NCI-H1417 (cell line): ENCODE measurements around the gene NF1.
"Not testable (repeated sequence)": the region's sequence is repeated elsewhere in the genome, so short reads cannot be mapped to it uniquely, and the experiment has no call there.

Experiments
- DNase-seq, 3 experiments: peaks; one replicate each; lab custom pipeline; 2025; lab: John Stamatoyannopoulos, UW

NF1 gene

DNA sequence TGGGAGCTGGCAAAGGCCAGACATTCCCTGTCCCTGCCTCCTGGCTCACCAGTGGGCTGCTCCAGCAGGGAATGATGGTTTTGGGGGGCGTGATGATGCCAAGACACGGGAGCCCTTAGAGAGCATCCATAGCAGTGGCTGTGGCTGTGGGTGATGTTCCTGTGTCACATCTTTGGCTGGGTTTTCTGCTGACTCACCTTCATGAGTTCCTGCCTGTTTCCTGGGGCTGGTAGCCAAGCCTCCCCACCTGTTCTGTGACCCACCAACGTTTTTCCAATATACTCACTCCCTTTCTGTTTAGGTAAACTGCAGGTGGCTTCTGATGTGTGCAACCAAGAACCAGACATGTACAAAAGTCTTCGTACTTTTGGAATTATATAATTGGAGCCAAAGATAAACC is 16.5 kb upstream of the NF1 start:
- DNase-seq = no peak

GRCh38 chr17:31079731-31080130 is 15.0 kb upstream of the NF1 start:
- DNase-seq = no peak

DNA sequence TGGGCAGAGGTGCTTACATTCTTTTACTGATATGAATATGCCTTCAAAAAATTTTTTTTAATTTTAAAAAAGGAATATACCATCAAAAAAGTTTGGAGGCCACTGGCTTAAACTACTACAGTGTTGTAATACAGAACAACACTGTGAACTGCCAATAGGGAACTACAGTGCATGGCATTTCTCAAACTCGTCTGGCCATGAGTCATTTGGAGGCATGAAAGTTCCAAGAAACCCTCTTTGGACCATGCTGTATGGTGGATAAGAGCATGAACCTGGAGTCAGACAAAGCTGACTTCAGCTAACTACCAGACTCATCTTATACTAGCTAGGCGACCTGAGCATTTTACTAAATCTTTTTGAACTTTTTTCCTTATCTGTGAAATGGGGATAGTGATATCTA is 9.2 kb upstream of the NF1 start:
- no peak for DNase-seq

- DNase-seq = no peak
These were observed 5.3 kb upstream of the NF1 start for GRCh38 chr17:31089471-31089870.

- DNase-seq = not testable (repeated sequence)
These were observed 4.1 kb upstream of the NF1 start for GRCh38 chr17:31090650-31091049.

DNA sequence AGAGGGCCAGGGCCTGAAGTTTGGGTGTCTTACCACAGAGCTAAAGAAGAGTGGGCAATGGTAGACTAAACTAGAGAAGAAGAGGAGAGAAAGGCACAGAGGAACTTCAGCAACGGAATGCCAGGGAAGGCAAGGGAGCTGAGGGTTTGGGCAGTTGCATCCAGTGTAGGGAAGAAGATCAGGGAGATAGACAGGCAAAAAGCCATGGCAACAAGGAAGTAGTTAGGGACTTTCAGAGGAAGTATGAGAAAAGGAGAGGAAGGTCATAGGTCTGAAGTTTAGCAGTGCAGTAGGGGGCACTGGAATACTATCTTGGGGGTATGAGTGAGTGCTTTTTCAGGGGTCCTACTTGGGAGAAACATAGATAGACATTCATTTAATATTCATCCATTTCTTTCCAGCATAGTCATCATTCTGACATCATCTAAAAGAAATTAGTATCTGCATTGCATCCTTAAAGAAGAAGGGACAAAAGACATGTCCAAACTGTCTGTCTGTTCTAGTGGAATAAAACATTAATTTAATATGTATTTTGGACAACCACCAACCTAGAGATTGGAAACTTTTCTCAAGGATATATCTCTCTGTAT is 2.2 kb upstream of the NF1 start:
- DNase-seq = no peak

DNA sequence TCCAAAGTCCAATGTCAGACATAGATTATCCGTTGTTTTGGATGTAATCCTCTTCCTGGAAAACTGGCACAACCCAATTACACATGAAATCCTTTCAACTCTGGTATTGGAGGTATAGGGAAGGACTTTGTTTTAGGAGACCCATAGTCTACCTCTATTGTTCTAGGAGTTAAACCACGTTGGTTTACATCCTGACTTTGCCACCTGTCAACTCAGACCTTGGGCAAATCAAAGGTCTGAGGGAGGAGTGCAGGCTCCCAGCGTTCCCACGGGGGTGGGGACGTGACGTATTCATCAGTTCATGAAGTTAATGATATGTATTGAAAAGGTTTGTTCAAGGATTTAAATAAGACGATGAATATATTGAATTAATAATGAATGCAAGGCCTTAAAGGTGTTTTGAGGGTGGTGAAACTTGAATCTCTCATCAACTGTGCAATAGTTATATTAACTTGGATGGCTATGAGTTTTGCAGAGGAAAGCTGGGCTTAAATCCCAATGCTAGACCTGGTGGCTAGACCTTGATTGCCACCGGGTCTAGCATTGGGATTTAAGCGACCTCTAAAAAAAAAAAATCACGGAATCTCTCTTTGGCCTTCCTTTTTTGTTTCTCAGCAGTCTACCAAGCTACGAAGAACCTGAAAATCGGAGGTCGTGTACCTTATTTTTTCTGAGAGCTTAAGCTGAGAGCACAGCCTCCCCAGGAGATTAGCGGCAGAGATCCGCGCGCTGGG is 744 bp upstream of the NF1 start:
- DNase-seq = peak in 1 of 3 experiments; percentile 47

DNA sequence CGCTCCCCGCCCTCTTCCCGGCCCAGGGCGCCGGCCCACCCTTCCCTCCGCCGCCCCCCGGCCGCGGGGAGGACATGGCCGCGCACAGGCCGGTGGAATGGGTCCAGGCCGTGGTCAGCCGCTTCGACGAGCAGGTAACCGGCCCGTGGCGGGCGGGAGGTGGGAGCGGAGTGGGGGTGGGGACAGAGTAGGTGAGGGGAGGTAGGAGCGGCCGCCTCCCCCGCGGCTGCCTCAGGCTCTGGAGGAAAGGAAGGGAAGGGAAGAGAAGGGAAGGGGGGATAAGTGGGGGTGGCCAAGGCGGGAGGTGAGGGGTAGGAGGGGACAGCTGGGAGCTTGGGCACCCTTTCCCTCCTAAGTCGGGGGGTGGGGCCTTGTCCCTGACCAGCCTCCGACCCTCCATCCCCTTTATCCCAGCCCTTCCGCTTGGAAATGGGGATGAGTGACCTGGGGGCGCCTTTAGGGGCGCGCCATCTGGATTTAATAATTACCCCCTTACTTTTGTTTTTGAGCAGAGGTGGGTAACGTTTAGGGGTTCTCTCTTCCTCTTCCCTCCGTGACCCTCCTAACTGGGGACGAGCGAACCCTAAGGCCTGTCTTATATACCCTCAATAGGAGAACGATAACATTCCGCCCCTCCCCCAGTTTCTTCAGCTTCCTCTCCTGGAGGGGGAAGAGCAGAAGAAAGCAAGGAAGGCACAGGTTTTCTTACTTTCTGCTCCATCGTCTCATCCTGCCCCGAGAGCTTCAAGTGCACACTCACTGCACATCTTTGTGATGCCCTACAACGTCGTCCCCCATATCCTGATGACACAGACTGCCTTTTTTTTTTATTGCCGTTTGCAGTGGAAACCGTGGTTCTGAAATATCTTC is 694 bp downstream of the NF1 start:
- DNase-seq = peak; percentile 14 to 78 (median 75)

- no peak for DNase-seq
These were observed 1.3 kb downstream of the NF1 start for GRCh38 chr17:31096106-31096436.

GRCh38 chr17:31099016-31099415 is 4.2 kb downstream of the NF1 start:
- DNase-seq = no peak

- no peak for DNase-seq
These were observed 6.2 kb downstream of the NF1 start for GRCh38 chr17:31100840-31101459.

DNA sequence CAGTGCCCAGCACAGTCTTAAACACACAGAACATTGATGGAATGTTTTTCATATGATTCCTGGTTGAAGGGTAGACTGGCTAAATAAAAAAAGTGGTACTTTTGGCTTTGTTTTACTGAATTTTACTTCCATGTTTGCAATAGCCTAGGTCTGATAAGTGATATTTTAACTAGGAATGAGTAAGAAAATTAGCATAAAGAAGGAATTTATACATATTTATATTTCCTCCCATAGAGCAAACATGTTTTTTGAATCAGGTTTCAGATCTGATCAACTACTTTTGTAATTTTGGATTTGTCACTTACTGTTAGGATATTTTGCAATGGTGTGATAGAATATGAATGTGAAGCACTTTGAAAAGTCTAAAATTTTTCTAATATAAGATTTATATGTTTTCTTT is 7.2 kb downstream of the NF1 start:
- no peak for DNase-seq

GRCh38 chr17:31105991-31106390 is 11.2 kb downstream of the NF1 start:
- DNase-seq = no peak

DNA sequence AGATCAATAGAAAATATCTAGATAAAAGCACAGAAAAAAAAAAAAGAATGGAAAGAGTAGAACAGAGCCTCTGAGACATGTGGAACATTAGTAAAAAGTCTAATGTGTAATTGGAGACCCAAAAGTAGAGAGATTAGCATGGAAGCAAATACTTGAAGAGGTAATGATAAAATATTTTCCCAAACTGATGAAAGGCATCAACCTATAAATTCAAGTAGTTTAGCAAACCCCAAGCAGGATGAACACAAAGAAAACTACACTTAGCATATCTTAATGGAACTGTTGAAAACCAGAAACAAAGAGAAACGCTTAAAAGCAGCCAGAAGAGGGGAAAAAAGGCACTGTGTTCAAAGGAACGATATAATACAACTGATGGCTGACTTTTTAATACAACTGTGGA is 16.4 kb downstream of the NF1 start:
- DNase-seq = no peak

DNA sequence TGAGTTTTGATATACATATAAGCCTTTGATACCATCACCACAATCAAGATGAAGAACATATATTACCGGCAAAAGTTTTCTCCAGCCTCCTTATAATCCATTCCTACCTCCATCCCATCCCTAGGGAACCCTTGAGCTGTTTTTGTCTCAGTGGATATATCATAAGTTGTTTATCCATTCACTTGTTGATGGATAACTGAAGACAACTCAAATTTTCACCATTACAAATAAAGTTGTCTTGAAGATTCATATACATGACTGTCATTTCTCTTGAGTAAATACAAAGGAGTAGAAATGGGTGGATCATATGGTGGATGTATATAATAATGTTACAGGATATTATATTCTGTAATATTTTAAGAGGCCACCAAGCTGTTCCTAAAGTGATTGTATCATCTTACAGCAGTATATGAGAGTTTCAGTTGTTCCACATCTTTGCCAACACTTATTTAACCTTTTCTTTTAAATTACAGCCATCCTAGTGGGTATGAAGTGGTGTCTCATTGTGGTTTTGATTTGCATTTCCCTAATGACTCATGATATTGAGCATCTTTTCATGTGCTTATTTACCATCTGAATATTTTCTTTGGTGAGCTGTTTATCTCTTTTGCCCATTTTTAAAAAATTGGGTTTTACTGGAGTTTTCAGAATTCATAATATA is 17.4 kb downstream of the NF1 start:
- DNase-seq = no peak

GRCh38 chr17:31113368-31113767 is 18.6 kb downstream of the NF1 start:
- not testable (repeated sequence) for DNase-seq

DNA sequence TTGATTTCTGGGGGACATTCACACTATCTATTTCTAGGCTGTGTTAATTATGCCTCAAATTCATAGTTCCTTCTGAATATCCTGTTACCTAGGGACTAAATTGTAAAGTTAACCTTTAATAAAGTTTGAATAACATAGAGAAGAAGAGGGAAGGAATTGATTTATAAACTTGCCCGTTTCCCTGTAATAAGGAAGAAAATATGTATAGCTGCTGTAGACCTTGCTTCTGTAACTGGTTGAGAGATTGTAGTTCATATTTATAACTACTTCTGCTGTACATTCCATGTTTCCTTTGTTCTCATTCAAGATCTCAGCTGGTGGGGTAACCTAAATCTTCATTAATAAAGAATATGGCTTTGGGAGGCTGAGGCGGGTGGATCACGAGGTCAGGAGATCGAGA is 19.2 kb downstream of the NF1 start:
- DNase-seq = no peak

DNA sequence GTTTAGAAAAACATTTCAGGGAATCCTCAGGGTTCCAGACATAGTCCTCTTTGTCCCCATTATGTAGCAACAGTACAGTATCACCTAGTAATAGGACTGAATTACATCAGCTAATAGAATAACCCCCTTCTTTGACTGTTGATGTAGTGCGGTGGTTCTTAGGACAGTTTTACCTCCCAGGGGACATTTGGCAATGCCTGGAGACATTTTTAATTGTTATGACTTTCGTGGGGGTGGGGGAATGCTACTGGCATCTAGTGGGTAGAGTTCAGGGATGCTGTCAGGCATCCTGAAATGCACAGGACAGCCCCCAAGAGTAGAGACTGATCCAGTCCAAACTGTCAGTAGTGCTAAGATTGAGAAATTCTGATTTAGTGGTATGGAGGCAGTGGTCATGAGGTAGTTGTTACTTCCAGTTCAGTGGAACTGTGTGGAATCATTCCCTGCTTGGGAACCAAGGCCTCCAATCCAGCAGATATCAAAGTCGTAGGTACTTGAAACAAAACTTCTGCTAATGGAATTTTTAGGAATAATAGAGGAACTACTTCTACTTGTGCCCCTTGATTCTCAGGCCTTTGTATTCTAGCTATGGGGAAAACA is 20.3 kb downstream of the NF1 start:
- no peak for DNase-seq

DNA sequence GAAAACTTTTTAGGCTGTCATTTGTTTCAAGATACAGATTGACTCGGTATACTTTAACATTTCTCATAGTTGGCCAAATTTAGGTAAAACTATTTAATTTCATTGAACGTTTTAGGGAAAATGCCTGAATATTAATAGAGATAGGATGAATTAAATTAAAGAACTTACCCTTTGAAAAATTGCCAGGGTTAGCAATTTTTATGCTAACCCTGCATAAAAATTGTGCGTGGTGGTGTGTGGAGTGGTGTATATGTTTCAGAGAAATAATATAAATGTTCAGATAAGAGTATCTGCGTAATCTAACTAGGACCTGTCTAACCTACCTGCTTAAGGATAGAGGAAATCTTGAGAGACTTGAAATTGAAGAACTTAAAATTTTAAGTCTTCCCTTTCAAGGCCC is 21.4 kb downstream of the NF1 start:
- DNase-seq = no peak

DNA sequence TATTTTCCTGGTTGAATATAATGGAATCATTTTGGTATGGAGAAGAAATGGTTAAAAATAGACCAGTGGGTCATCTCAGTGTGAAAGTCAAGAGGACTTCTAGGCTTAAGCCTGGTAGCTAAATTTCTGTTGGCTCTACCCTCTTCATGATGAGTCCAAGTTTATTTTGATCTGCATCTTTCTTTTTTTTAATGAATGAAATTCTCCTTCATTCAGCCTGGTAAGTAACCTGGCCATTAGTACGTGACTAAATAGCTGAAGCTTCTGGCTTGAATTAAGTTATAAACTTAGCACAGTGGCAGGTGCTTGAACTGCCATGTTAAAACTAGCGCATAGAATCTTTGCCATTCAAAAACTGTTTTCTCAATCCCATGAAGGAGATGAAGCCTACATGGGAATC is 28.0 kb downstream of the NF1 start:
- DNase-seq = no peak

- DNase-seq = no peak
These were observed 31.5 kb downstream of the NF1 start for GRCh38 chr17:31126318-31126717.

DNA sequence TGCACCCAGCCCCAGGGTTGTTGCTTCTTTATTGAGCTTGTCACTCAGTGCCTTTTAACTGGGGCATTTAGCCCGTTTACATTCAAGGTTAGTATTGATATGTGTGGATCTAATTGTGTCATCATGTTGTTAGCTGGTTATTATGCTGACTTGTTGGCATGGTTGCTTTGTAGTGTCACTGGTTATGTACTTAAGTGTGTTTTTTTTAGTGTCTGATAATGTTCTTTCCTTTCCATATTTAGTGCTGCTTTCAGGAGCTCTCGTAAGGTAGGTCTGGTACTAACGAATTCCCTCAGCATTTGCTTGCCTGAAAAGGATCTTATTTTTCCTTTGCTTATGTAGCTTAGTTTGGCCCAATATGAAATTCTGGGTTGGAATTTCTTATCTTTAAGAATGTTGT is 33.5 kb downstream of the NF1 start:
- DNase-seq = no peak
